ENCODE data around the gene ENTPD8.

ENTPD8 gene

DNA sequence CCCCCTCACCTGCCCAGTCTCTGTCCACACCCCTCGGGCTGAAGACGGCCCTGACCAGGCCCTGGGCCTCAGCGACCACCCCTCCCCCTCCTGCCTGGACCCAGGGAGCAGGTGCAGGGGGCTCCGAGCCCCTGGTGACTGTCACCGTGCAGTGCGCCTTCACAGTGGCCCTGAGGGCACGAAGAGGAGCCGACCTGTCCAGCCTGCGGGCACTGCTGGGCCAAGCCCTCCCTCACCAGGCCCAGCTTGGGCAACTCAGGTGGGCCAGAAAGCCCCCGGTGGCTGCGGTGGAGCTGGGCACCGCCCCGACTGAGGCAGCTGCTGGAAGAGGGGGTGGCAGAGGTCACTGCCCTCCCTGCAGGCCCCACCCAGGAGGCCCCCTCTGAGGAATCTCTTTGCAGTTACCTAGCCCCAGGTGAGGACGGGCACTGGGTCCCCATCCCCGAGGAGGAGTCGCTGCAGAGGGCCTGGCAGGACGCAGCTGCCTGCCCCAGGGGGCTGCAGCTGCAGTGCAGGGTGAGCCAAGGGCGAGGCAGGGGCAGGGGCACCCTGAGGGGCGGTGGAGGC, 7.7 kb downstream of the ENTPD8 start:
- no peak for FAIRE-seq
- no peak for DNase-seq (ENCODE audit: low spot score)

GRCh38 chr9:137432687-137433348, 8.3 kb downstream of the ENTPD8 start:
- DNase-seq (ENCODE audit: low spot score): no peak
- no peak for FAIRE-seq

DNA sequence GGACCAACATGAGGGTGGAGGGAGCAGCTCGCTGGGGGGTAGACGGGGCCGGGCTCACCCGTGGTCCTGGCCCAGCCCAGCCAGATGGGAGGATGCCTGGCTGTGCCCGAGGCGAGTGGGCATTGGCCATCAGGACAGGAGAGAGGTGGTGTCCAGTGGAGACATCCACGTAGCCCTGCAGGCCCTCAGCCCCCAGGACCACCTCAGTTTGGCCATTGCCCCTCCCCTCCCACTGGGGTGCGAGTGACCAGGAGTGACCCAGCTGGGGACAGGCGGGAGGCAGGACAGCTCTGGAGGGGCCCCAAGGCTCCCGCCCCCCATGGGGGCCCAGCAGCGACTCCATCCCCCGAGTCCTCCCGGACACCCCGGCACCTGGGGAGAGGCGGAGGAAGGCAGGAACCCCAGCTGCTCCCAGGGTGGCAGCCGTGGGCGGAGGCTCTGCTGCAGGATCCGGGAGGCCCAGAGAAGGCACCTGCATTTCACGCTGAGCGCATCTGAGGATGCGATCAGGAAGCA, 9.7 kb downstream of the ENTPD8 start:
- FAIRE-seq (no peak), DNase-seq (ENCODE audit: low spot score) (no peak)

DNA sequence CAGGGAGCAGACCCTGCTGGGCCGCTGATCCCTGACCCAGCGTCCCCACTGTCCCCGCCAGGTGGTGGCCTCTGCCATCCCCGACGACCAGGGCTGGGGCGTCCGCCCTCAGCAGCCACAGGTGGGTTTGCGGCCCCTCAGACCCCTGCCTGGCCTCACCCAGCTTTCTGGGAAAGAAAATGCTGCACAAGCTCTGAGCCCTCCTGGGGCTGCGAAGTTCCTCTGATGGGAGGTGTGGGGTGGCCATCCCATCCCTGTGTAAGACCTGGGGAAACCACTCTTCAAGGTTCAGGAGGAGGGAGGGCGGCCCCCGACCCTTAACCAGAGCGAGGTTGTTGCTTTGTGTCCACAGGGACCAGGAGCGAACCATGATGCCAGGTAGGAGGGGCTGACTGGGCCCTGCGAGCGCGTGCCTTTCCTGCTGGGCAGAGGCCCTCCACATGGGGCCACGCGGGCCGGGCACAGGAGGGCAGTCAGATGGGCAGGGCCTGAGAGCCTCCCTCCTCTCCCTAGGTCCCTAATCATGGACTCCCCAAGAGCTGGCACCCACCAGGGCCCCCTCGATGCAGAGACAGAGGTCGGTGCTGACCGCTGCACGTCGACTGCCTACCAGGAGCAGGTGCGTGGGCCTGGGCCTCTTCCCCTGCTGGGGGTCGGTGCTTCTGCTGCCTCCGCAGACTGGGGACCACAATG, 10.3 kb downstream of the ENTPD8 start:
- FAIRE-seq (no peak), DNase-seq (ENCODE audit: low spot score) (no peak)

DNA sequence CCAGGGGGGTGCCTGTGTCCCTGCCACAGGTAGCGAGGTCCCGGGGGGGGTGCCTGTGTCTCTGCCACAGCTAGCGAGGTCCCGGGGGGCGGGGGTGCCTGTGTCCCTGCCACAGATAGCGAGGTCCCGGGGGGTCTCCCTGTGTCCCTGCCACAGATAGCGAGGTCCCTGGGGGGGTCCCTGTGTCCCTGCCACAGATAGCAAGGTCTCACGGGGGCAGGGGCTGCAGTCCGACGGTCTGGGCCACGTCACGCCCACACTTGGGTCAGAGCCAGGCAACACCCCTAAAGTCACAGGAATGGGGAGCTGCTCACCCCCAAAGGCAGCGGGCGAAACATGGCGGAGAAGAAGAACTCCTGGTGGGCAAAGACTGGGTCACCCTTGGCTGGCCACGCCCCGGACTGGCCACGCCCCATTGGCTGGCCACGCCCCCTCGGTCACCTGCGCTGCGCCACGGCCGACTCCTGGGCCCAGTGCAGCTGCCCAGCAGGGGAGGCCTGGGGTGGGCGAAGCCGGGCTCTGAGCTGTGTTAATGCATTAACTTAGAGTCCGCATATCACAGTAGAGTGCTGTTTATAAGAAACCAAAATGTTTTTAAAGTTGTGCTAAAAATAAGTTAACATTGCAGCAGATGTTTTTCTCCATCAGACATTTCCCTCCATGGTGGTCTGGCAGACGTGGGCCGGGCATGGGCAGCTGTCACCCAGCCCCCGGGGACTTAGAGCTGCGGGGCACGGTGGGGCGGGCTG, 11.0 kb downstream of the ENTPD8 start:
- DNase-seq (ENCODE audit: low spot score) (no peak), FAIRE-seq (no peak)

DNA sequence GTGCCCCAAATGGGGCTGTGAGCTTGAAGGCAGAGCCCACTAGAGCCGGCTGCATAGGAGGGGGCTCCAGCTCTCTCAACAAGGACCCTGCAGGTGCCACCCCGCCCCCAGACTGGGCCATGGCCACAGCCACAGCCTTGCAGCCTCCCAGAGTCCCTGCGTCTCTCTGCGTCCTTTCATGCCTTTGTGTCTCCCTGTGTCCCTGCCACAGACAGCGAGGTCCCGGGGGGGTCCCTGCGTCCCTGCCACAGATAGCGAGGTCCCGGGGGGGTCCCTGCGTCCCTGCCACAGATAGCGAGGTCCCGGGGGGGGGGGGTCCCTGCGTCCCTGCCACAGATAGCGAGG, 11.6 kb downstream of the ENTPD8 start:
- DNase-seq (ENCODE audit: low spot score) (no peak), FAIRE-seq (no peak)

DNA sequence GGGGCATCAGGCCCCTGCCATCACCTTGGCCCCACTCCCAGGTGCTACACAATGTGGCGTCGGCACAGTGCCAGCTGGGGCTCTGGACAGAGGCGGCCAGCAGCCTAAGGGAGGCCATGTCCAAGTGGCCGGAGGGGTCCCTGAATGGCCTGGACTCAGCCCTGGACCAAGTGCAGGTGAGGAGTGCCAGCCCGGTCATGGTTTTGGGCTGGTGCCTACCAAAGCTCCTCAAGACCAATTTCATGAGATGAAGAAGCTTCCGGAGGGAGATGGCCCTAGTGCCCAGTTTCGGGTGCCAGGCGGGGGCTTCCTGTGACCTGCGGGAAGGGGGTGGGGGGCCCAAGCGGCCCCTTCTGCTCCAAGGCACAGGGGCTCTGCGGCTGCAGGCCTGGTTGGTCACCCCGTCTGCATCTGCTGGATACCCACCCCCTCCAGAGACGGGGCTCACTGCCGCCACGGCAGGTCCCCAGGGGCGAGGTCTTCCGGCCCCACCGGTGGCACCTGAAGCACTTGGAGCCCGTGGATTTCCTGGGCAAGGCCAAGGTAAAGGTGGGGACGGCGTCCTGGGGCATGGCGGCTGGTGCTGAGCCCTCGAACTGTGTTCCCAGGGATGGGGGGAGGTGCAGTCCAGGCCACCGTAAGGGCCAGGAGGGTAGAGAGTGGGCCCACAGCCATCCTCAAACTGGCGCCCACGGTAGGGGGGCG, 12.2 kb downstream of the ENTPD8 start:
- DNase-seq (ENCODE audit: low spot score): no peak
- no peak for FAIRE-seq

- FAIRE-seq: no peak
- no peak for DNase-seq (ENCODE audit: low spot score)
These were observed 12.9 kb downstream of the ENTPD8 start for GRCh38 chr9:137428311-137428630.

DNA sequence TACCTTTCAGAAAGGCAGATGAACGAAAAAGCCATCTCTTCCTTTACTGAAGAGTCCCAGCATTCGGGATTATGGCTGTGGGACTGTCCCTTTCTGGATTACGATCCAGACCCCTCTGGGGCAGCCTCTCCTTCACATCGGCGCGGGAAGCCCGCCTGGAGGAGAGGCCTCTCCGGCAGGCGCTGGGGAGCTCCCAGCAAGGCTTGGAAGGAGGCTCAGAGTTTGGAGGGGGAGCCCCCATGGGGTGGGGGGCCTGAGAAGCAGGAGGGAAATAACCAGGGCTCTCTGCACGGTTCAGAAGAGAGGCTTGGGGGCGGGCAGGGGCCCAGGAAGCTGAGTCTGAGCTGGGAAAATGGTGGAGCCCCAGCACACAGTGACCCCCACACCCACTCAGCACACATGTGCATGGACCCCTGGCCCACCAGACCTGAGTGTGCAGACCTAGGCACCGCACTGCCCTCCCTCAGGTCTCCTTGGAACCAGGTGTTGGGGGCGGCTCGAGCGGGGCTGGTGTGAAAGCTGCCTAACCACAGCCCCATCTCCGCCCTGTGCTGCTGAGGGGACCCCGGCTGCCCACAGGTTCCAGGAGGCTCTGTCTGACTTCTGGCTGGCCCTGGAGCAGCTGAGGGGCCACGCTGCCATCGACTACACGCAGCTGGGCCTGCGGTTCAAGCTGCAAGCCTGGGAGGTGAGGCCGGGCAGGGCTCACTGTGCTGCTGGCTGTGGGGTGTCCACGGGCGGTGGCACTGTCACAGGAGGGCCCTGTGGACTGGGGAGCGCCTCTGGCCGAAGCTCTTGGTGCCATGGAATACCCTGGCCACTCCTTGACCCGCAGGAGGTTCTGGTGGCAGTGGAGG, 13.5 kb downstream of the ENTPD8 start:
- no peak for FAIRE-seq

GRCh38 chr9:137426018-137426681, 15.0 kb downstream of the ENTPD8 start:
- FAIRE-seq (no peak), DNase-seq (ENCODE audit: low spot score) (no peak)

More for the DNA sequence above, 13.5 kb downstream of the ENTPD8 start:
- DNase-seq (ENCODE audit: low spot score): no peak

- DNase-seq (ENCODE audit: low spot score) (no peak), FAIRE-seq (no peak)
These were observed 17.5 kb downstream of the ENTPD8 start for GRCh38 chr9:137423514-137424291.

- peak; percentile 77 for DNase-seq (ENCODE audit: low spot score)
- no peak for FAIRE-seq
These were observed 18.3 kb downstream of the ENTPD8 start, which contains the start of the genes EXD3 and NOXA1 for GRCh38 chr9:137422604-137423513. TSS of gene EXD3 (minus strand) at chr9:137423162. CDS start at chr9:137395357, 27,805 bp downstream. TSS of gene NOXA1 (plus strand) at chr9:137423393. CDS start at chr9:137423530, 137 bp downstream.

DNA sequence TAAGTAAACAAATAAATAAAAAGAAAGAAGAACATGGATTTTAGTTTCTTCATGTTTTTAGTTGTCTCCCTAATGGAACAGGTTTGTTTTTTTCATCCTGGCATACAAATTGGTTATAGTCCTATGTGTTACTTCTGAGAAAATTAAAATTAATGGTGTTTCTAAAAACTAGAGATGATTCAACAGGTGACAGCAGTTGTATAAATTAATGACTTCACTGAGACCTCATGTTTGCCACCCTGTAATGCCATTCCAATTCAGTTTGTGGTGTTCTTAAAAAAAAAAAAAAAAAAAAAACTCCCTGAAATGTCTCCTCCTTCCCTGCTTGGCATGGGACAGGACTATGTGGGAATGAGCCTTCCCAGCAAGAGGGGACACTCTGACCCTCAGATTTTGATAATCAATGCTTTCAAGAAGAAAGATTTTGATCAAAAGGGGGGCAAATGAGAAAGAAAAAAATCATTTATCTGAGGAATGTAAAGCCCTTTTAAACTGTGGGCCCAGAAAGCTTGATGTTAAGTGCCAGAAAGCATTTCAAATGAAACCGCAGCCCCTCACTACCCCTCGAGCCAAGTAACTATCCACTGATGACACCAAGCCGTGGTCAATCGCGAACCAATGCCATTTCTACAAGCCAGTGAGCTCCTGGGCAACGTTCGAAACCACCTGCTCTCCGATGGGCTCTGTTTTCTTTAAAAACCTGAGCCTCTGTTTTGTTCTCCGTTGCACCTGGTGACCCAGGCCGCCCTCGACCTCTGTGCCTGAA, 19.1 kb downstream of the ENTPD8 start:
- FAIRE-seq (no peak), DNase-seq (ENCODE audit: low spot score) (no peak)

- no peak for FAIRE-seq
- DNase-seq (ENCODE audit: low spot score): no peak
These were observed 23.8 kb downstream of the ENTPD8 start for GRCh38 chr9:137417161-137418021.

DNA sequence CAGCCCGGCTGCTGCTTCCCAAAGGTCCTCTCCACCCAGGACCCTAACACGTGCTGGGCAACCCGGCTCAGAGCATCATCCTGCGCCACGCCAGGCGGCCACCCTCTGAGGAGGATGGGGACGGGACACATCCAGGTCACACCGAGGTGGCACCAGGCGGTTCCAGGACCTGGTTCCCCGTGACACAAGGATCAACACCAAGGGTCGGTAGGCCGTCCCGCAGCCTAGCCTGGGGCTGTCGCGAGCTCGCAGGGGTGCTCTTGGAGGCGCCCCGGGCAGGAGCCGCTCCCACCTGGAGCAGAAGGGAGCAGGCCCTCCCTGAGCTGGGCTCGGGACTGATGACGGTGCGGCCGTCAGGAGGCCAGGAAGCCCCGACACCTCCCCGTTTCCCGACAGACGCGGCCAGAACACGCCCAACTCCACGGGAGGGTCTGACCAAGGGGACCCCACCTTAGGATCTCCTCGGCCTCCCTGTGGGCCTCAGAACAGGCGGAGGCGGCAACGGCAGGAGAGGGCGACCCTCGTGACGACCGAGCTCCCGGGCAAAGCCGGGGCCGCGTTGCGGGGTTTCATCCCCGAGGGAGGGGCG, 24.5 kb downstream of the ENTPD8 start:
- DNase-seq (ENCODE audit: low spot score) (no peak), FAIRE-seq (no peak)

DNA sequence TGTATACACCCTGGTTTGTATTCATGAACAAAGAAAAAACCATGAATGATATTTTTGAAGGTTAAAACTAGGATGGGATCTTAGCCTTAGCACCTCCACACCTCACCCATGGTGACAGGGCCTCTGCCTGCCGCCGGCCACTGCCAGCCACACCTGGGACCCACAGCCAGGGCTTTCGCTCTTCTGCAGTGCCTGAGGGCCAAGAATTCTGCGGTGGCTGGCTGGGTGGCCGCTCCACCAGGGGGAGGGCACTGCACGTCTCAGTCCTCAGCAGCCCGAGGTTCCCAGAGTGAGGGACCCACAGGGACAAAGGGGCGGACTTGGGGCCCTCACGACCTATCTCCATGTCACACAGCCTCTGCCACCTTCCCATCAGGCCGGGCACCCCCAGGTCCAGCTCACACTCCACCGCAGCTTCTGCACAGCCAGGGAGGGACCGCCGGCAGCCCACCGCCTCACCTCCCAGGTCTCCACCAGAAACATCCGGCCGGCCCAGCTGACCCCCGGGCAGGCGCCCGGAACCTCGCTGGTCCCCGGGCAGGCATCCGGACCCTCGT, 25.1 kb downstream of the ENTPD8 start:
- FAIRE-seq (no peak), DNase-seq (ENCODE audit: low spot score) (no peak)

All from RCC 7860 (cell line).